GM23248 (cell line): ENCODE data around the gene GLT1D1. TPM values are rescaled to one million over a fixed set of nuclear protein-coding genes. Genes with fewer than 3 reads are reported as not detected.

ENCODE experiments used
- DNase-seq: peaks from one replicate; pipeline ENCODE4 v3.0.0-alpha.2; 2015
- H2AFZ ChIP-seq: fragments of 200-600 bp; sonication (generic); 2 replicates; pipeline ENCODE4 v1.6.1; 2016; ENCODE audit warnings: antibody characterized with exemption
- H3F3A ChIP-seq: fragments of 200-600 bp; sonication (generic); 2 replicates; pipeline ENCODE4 v1.6.1; 2016; ENCODE audit warnings: mild to moderate bottlenecking, antibody characterized with exemption, mixed run types; ENCODE audit not compliant: insufficient read depth
- H3K27ac ChIP-seq: fragments of 200-600 bp; sonication (generic); 2 replicates; pipeline ENCODE4 v1.5.1; 2016; ENCODE audit warnings: mild to moderate bottlenecking
- H3K27me3 ChIP-seq: fragments of 200-600 bp; sonication (generic); replicated peaks from 2 replicates; pipeline ENCODE4 v1.6.1; 2016; ENCODE audit warnings: mild to moderate bottlenecking; ENCODE audit not compliant: insufficient read depth
- H3K36me3 ChIP-seq: fragments of 200-600 bp; sonication (generic); 2 replicates; pipeline ENCODE4 v1.6.1; 2016; ENCODE audit warnings: low read depth, mild to moderate bottlenecking
- H3K4me1 ChIP-seq: fragments of 200-600 bp; sonication (generic); 2 replicates; pipeline ENCODE4 v1.6.1; 2016; ENCODE audit warnings: mild to moderate bottlenecking; ENCODE audit not compliant: insufficient read depth
- H3K4me2 ChIP-seq: fragments of 200-600 bp; sonication (generic); one replicate; pipeline ENCODE4 v1.6.1; 2016; ENCODE audit warnings: mild to moderate bottlenecking; ENCODE audit not compliant: unreplicated experiment
- H3K4me3 ChIP-seq: fragments of 200-600 bp; sonication (generic); 2 replicates; pipeline ENCODE4 v1.5.1; 2016; ENCODE audit warnings: mild to moderate bottlenecking
- H3K79me2 ChIP-seq: fragments of 200-600 bp; sonication (generic); 2 replicates; pipeline ENCODE4 v1.6.1; 2016; ENCODE audit warnings: mild to moderate bottlenecking; ENCODE audit not compliant: insufficient read depth
- H3K9ac ChIP-seq: fragments of 200-600 bp; sonication (generic); 2 replicates; pipeline ENCODE4 v1.6.1; 2016; ENCODE audit warnings: mild to moderate bottlenecking
- H3K9me2 ChIP-seq: fragments of 200-600 bp; sonication (generic); 2 replicates; pipeline ENCODE4 v1.6.1; 2016; ENCODE audit warnings: mixed run types, mild to moderate bottlenecking, moderate library complexity; ENCODE audit not compliant: insufficient read depth
- H3K9me3 ChIP-seq: fragments of 200-600 bp; sonication (generic); one replicate; pipeline ENCODE4 v1.6.1; 2017; ENCODE audit warnings: low read depth
- H4K20me1 ChIP-seq: fragments of 200-600 bp; sonication (generic); 2 replicates; pipeline ENCODE4 v1.6.0; 2016; ENCODE audit not compliant: insufficient read depth
- EZH2 ChIP-seq: fragments of 200-600 bp; sonication (generic); IDR thresholded peaks from 2 replicates; pipeline ENCODE4 v1.6.1; 2018; ENCODE audit warnings: antibody characterized with exemption, mild to moderate bottlenecking; ENCODE audit not compliant: insufficient read depth, poor library complexity, severe bottlenecking
- EZH2phosphoT487 ChIP-seq: fragments of 200-600 bp; sonication (generic); IDR thresholded peaks from 2 replicates; pipeline ENCODE4 v1.6.1; 2018; ENCODE audit warnings: antibody characterized with exemption, moderate library complexity, mild to moderate bottlenecking, low read depth; ENCODE audit not compliant: insufficient read depth
- WGBS, 2 experiments: methylation state at CpG; one replicate each; pipeline ENCODE4 v1.1.6; 2015 to 2017; ENCODE audit warnings: low lambda C conversion rate in 2 of 2, low coverage in 1 of 2; ENCODE audit errors: missing lambda C conversion rate in 2 of 2; 5-methylcytosine and 5-hydroxymethylcytosine counted together
- in situ Hi-C: fragments of 300-500 bp; cut with MboI; formaldehyde crosslinking; loops from 2 replicates; pipeline ENCODE4 v1.15.0; 2020
- polyA plus RNA-seq: library from polyadenylated mRNA; unstranded; fragments of >200 nt; fragmentation: Nextera tagmentation; extraction: Ambion mirVana; gene quantifications from 2 replicates; pipeline ENCODE4 v1.2.1, GENCODE V29; 2016
- total RNA-seq: library from RNA; depleted of rRNA; stranded (reverse); fragments of >200 nt; shearing (Covaris generic); gene quantifications from 2 replicates; pipeline ENCODE4 v1.2.3, GENCODE V29; 2014

The GLT1D1 gene
- total and polyA plus RNA-seq, 2 experiments from 2014 or later: not detected

- WGBS, 2 experiments: 6% methylated on average over 53 to 61 of the region's 74 CpGs
- no peaks in the 10 kb centered on the region for H4K20me1 ChIP-seq
- no peaks in the 10 kb centered on the region for H3K4me1 ChIP-seq
- H3K9me2 ChIP-seq: no peaks in the 10 kb centered on the region
- H3K27ac ChIP-seq: no peak overlapping the region
- H3K4me2 ChIP-seq: no peak overlapping the region
- H2AFZ ChIP-seq: no peak overlapping the region
- no peaks in the 10 kb centered on the region for H3F3A ChIP-seq
- TF ChIP-seq EZH2phosphoT487 (no peak), EZH2 (no peak)
- H3K4me3 ChIP-seq: no peak overlapping the region
- H3K9ac ChIP-seq: no peak overlapping the region
- in situ Hi-C loops: no loop called here
- no peaks in the 10 kb centered on the region for H3K36me3 ChIP-seq
- no peaks in the 10 kb centered on the region for H3K27me3 ChIP-seq
- no peak for DNase-seq
- no peaks in the 10 kb centered on the region for H3K79me2 ChIP-seq
- no peaks in the 10 kb centered on the region for H3K9me3 ChIP-seq
Observed at GRCh38 chr12:128853600-128854197, 421 bp downstream of the GLT1D1 start.

- in situ Hi-C loops: no loop called here
- no peaks in the 10 kb centered on the region for H4K20me1 ChIP-seq
- H2AFZ ChIP-seq: no peak overlapping the region
- no peak overlapping the region for H3K4me3 ChIP-seq
- H3K27ac ChIP-seq: no peak overlapping the region
- H3K36me3 ChIP-seq: no peaks in the 10 kb centered on the region
- H3K27me3 ChIP-seq: no peaks in the 10 kb centered on the region
- TF ChIP-seq EZH2phosphoT487 (no peak), EZH2 (no peak)
- H3K9me2 ChIP-seq: no peaks in the 10 kb centered on the region
- no peak overlapping the region for H3K9ac ChIP-seq
- DNase-seq: no peak
- H3K4me2 ChIP-seq: no peak overlapping the region
- no peaks in the 10 kb centered on the region for H3K79me2 ChIP-seq
- H3K4me1 ChIP-seq: no peaks in the 10 kb centered on the region
- 39 to 42% methylated on average over 9 of the region's 9 CpGs for WGBS, 2 experiments
- H3F3A ChIP-seq: no peaks in the 10 kb centered on the region
- no peaks in the 10 kb centered on the region for H3K9me3 ChIP-seq
Observed at GRCh38 chr12:128856035-128856790, 2.9 kb downstream of the GLT1D1 start.

- Histone ChIP-seq H3K9me2 (no peaks in the 10 kb centered on the region), H3K27ac (no peak overlapping the region), H3F3A (no peaks in the 10 kb centered on the region), H3K4me2 (no peak overlapping the region), H2AFZ (no peak overlapping the region), H3K9me3 (no peaks in the 10 kb centered on the region), H3K4me1 (no peaks in the 10 kb centered on the region), H3K79me2 (no peaks in the 10 kb centered on the region), H3K36me3 (no peaks in the 10 kb centered on the region), H4K20me1 (no peaks in the 10 kb centered on the region), H3K27me3 (no peaks in the 10 kb centered on the region), H3K9ac (no peak overlapping the region), H3K4me3 (no peak overlapping the region)
- no peak for DNase-seq
- in situ Hi-C loops: no loop called here
- TF ChIP-seq EZH2phosphoT487 (no peak), EZH2 (no peak)
- 45 to 50% methylated on average over 7 of the region's 7 CpGs for WGBS, 2 experiments
Observed at GRCh38 chr12:128856791-128857078, 3.5 kb downstream of the GLT1D1 start.

DNA sequence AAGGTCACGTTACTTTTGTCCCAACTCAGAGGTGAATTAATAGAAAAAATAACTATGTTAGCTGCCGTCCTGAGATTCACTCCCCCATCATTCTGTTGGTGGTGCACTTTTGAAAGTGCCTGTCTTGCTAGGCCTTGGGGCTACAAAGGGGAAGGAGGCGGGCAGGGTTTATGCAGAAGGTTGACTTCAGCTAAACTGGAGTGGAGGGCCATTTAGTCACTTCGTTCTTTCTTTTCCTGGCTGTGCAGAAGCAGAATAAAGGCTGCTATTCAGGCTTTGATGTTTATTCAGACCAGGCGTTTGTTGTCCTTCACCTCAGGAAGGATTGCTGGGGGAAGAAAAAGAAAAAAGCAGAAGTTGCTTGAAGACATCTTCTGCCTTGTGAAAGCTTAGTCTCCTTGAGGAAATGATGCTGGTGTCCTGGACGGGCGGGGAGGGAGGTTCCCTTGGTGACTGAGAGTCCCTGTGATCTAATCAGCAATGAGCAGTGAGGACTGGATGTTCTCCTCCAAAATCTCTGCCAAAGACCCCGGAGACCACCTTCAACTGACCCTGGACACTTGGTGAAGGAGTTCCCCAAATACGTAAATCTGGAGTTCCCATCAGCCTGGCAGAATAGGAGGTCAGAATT lies 4.0 kb downstream of the GLT1D1 start:
- H2AFZ ChIP-seq: no peak overlapping the region
- DNase-seq: no peak
- no peak for TF ChIP-seq EZH2phosphoT487
- TF ChIP-seq EZH2: no peak

More for the DNA sequence above, 4.0 kb downstream of the GLT1D1 start:
- H3K4me1 ChIP-seq: no peaks in the 10 kb centered on the region
- H3K9me3 ChIP-seq: no peaks in the 10 kb centered on the region
- H3K36me3 ChIP-seq: no peaks in the 10 kb centered on the region
- in situ Hi-C loops: no loop called here
- H3K79me2 ChIP-seq: no peaks in the 10 kb centered on the region
- no peaks in the 10 kb centered on the region for H3K27me3 ChIP-seq
- no peak overlapping the region for H3K4me2 ChIP-seq
- no peak overlapping the region for H3K4me3 ChIP-seq
- H4K20me1 ChIP-seq: no peaks in the 10 kb centered on the region
- H3K9me2 ChIP-seq: no peaks in the 10 kb centered on the region
- WGBS, 2 experiments: 20 to 26% methylated on average over 9 of the region's 9 CpGs
- H3F3A ChIP-seq: no peaks in the 10 kb centered on the region
- H3K27ac ChIP-seq: no peak overlapping the region
- H3K9ac ChIP-seq: no peak overlapping the region
